K562 (cell line): ENCODE measurements around the gene GLTP. TPM values are rescaled to one million over a fixed set of nuclear protein-coding genes. Genes with fewer than 3 reads are reported as not detected.

Experiments used
- ATAC-seq: fragments of 200-7000 bp; cut with Tn5 transposase; 3 replicates; pipeline ENCODE4 v1.9.1; 2020; ENCODE audit warnings: moderate library complexity
- BruUV-seq: library from RNA; stranded (reverse); fragments of 400-500 nt; replicated peaks from 2 replicates; lab custom pipeline; 2021; lab: Mats Ljungman, UMichigan
- CTCF ChIA-PET: fragments of 300-600 bp; formaldehyde crosslinking; extraction: SDS; loops from one replicate; lab custom pipeline; 2021; ENCODE audit warnings: low intra/inter-chr PET ratio; lab: Yijun Ruan, JAX
- POLR2A ChIA-PET: fragments of 300-600, 350-650 bp; sonication (Branson Sonifier 250); formaldehyde crosslinking; extraction: SDS; loops from one replicate; lab custom pipeline; 2021; ENCODE audit warnings: antibody characterized with exemption, inconsistent platforms; lab: Yijun Ruan, JAX
- DNase-seq, 4 experiments: peaks; one replicate each; pipeline versions ENCODE4 v3.0.0 to v3.0.0-alpha.2; 2011 to 2018; ENCODE audit warnings: low spot score in 3 of 4, mixed read lengths in 3 of 4; ENCODE audit errors: extremely low read depth in 1 of 4
- FAIRE-seq: peaks from 2 replicates; lab custom pipeline; 2011; peaks lifted over from hg19 to GRCh38; lab: Jason Lieb, UNC
- H2AFZ ChIP-seq: 2 replicates; pipeline ENCODE4 v1.6.0; 2011; ENCODE audit warnings: low read depth, low read length, control low read depth, inconsistent platforms
- H3K27ac ChIP-seq: fragments of 200-600 bp; 3 replicates; pipeline ENCODE4 v1.8.0; 2011; ENCODE audit warnings: low read depth, mild to moderate bottlenecking, control low read depth, inconsistent platforms, low read length, moderate library complexity, mixed read lengths; ENCODE audit errors: extremely low read depth
- H3K27me3 ChIP-seq, 2 experiments: fragments of 300-600 bp in 1 of 2; 2 replicates in 1 of 2; 3 replicates in 1 of 2; pipeline versions ENCODE4 v1.6.0 to v1.8.0; 2011; ENCODE audit warnings: inconsistent platforms in 2 of 2, low read length in 2 of 2, mild to moderate bottlenecking in 1 of 2, mixed read lengths in 1 of 2, moderate library complexity in 1 of 2; ENCODE audit not compliant: control insufficient read depth in 2 of 2, insufficient read depth in 2 of 2
- H3K36me3 ChIP-seq: fragments of 300-600 bp; 3 replicates; pipeline ENCODE4 v1.8.0; 2011; ENCODE audit warnings: mild to moderate bottlenecking, low read length, inconsistent platforms; ENCODE audit not compliant: control insufficient read depth, insufficient read depth
- H3K4me1 ChIP-seq, 2 experiments: fragments of 200-600 bp in 1 of 2; replicated peaks in 1 of 2; 2 replicates in 1 of 2; 3 replicates in 1 of 2; pipeline versions ENCODE4 v1.5.1 to v1.8.0; 2011; ENCODE audit warnings: inconsistent platforms in 2 of 2, low read length in 2 of 2, mild to moderate bottlenecking in 1 of 2, mixed read lengths in 1 of 2, moderate library complexity in 1 of 2; ENCODE audit not compliant: control insufficient read depth in 2 of 2, insufficient read depth in 2 of 2
- H3K4me2 ChIP-seq: 2 replicates; pipeline ENCODE4 v1.6.1; 2011; ENCODE audit warnings: low read length, control low read depth, inconsistent platforms, mixed read lengths; ENCODE audit not compliant: insufficient read depth
- H3K4me3 ChIP-seq: fragments of 200-600 bp; sonication (generic), shearing (Covaris generic); 2 replicates; pipeline ENCODE4 v1.5.1; 2016; ENCODE audit warnings: control low read depth, inconsistent platforms
- H3K79me2 ChIP-seq: fragments of 200-600 bp; 3 replicates; pipeline ENCODE4 v1.8.0; 2011; ENCODE audit warnings: low read length, inconsistent platforms; ENCODE audit not compliant: control insufficient read depth, insufficient read depth
- H3K9ac ChIP-seq, 2 experiments: 2 replicates each; pipeline versions ENCODE4 v1.6.0 to v1.6.1; 2011; ENCODE audit warnings: low read depth in 2 of 2, low read length in 2 of 2, control low read depth in 1 of 2, inconsistent platforms in 1 of 2, mild to moderate bottlenecking in 1 of 2, mixed read lengths in 1 of 2; ENCODE audit not compliant: insufficient read depth in 1 of 2
- H3K9me1 ChIP-seq: one replicate; pipeline ENCODE4 v1.6.0; 2011; ENCODE audit warnings: inconsistent platforms, mild to moderate bottlenecking, low read length, moderate library complexity; ENCODE audit not compliant: control insufficient read depth, insufficient read depth
- H3K9me3 ChIP-seq: replicated peaks from 2 replicates; pipeline ENCODE4 v1.5.1; 2011; ENCODE audit warnings: low read depth, low read length, inconsistent platforms; ENCODE audit not compliant: control insufficient read depth, insufficient read depth
- H4K20me1 ChIP-seq: replicated peaks from 2 replicates; pipeline ENCODE4 v1.6.1; 2011; ENCODE audit warnings: low read length, inconsistent platforms, mixed read lengths; ENCODE audit not compliant: control insufficient read depth, insufficient read depth
- BMI1 ChIP-seq: fragments of 150-350 bp; IDR thresholded peaks from 2 replicates; pipeline ENCODE4 v1.6.1; 2014; ENCODE audit warnings: low read length
- DACH1 ChIP-seq: fragments of 450-650 bp; IDR thresholded peaks from 2 replicates; pipeline ENCODE4 v1.6.1; 2018; ENCODE audit not compliant: partially characterized antibody
- HIVEP1 ChIP-seq: fragments of 250-450 bp; sonication (Bioruptor Pico); IDR thresholded peaks from 2 replicates; pipeline ENCODE4 v1.4.0; 2020; ENCODE audit warnings: mild to moderate bottlenecking
- NFXL1 ChIP-seq: fragments of 450-650 bp; formaldehyde crosslinking; IDR thresholded peaks from 2 replicates; pipeline ENCODE4 v1.4.0; 2021; ENCODE audit warnings: mild to moderate bottlenecking
- PHF8 ChIP-seq: fragments of 200-600 bp; sonication (generic); IDR thresholded peaks from 2 replicates; pipeline ENCODE4 v1.6.1; 2012; ENCODE audit warnings: mixed run types, mild to moderate bottlenecking, inconsistent platforms, low read length, moderate library complexity, borderline replicate concordance
- RBM22 ChIP-seq: fragments of 200-400 bp; formaldehyde crosslinking; IDR thresholded peaks from 2 replicates; pipeline ENCODE4 v1.6.1; 2018; ENCODE audit warnings: low read length, low read depth; ENCODE audit not compliant: poor library complexity, severe bottlenecking
- RBM25 ChIP-seq: fragments of 200-400 bp; formaldehyde crosslinking; IDR thresholded peaks from 2 replicates; pipeline ENCODE4 v1.6.1; 2018; ENCODE audit warnings: low read length, low read depth, moderate library complexity; ENCODE audit not compliant: severe bottlenecking
- TGIF2 ChIP-seq: sonication (generic); formaldehyde crosslinking; IDR thresholded peaks from 2 replicates; pipeline ENCODE4 v1.8.1; 2022; ENCODE audit warnings: mild to moderate bottlenecking, missing genetic modification reagents, moderate library complexity
- ZBTB5 ChIP-seq: fragments of 450-650 bp; IDR thresholded peaks from 2 replicates; pipeline ENCODE4 v1.6.1; 2017; ENCODE audit warnings: antibody characterized with exemption
- ZNF121 ChIP-seq: sonication (generic); formaldehyde crosslinking; conservative IDR thresholded peaks from 2 replicates; pipeline ENCODE4 v1.8.0; 2022; ENCODE audit warnings: missing genetic modification reagents
- ZNF24 ChIP-seq: fragments of 450-650 bp; IDR thresholded peaks from 2 replicates; pipeline ENCODE4 v1.6.1; 2016
- WGBS: fragments of 100-300 bp; shearing (Covaris generic); methylation state at CpG from one replicate; pipeline ENCODE4 v1.1.6; 2016; ENCODE audit warnings: low coverage, mixed read lengths; ENCODE audit not compliant: insufficient coverage; ENCODE audit errors: missing lambda C conversion rate; 5-methylcytosine and 5-hydroxymethylcytosine counted together
- in situ Hi-C: fragments of 300-500 bp; cut with MboI; formaldehyde crosslinking; loops from 4 replicates; pipeline ENCODE4 v1.15.0; 2018; ENCODE audit warnings: inconsistent platforms, mixed read lengths
- intact Hi-C: fragments of 100-400 bp; cut with micrococcal nuclease; formaldehyde crosslinking; loops from 2 replicates; pipeline ENCODE4 v1.14.2; 2022
- polyA plus RNA-seq, 8 experiments: library from polyadenylated mRNA; depleted of rRNA in 4 of 8; stranded (reverse) in 5 of 8; unstranded in 3 of 8; fragments of >200 nt; fragmentation: Nextera tagmentation in 2 of 8; fragmentation: Illumina TruSeq in 1 of 8; extraction: Ambion mirVana in 2 of 8; extraction: Trizol in 1 of 8; gene quantifications; 2 replicates each; pipeline versions ENCODE4 v1.2.1 to v1.2.3, GENCODE V29; 2011 to 2014; ENCODE audit warnings: inconsistent platforms in 1 of 8, missing spikeins in 1 of 8
- total RNA-seq, 7 experiments: library from RNA; depleted of rRNA in 6 of 7; stranded (reverse); fragments of >200 nt in 6 of 7; fragmentation: Illumina TruSeq in 2 of 7; extraction: Trizol in 2 of 7; gene quantifications; 2 replicates each; pipeline versions ENCODE4 v1.2.1 to v1.2.3, GENCODE V29; 2011 to 2021; ENCODE audit warnings: low replicate concordance in 1 of 7

The GLTP gene
- total and polyA plus RNA-seq, 9 of the 15 experiments (the other 6 are each of a cell fraction or from before 2014, with no cell fraction given) = 4.4 to 8.3 (median 6.1) TPM

DNA sequence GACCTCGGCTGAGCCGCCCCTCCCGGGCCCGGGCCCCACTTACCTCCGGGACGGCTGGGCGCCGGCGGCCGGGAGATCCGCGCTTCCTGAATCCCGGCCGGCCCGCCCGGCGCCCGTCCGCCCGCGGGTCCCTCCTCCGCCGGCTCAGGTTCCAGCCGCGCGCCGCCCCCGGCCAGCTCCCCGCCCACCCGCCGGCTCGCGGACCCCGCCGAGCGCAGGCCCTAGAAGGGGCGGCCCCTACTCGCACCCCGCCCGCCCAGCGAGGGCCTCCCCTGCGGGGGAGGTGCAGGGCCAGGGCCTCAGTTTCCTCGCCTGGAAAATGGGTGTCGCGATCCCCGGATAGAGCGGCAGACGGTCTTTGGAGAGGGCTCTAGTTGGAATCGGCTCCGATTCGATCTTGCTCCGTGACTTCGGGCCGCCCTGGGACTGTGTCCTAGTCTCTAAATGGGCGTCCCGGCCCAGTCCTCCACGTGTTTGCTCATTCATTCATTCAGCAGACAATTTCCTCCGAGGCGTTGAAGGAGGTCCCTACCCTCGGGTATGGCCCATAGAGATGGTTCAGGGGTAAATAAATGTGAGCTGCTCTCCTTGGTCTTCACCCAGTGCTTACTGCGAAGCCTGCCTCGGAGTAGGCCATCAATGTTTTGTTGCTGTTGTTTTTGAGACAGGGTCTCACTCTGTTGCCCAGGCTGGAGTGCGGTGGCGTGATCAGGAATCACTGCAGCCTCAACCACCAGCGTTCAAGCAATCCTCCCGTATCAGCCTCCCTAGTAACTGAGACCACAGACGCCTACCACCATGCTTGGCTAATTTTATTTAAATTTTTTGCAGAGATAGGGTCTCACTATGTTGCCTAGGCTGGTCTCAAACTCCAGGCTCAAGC lies 46.8 kb downstream of the GLTP start, which contains the start of gene TRPV4:
TSS of gene TRPV4 (minus strand) at position 92 of the 883 bp plus-strand sequence. CDS start 18,602 bp downstream, outside the sequence.
- TF ChIP-seq ZBTB5 (peak; percentile 38; the same call in 1 of the 2 replicates), PHF8 (peak; percentile 33; the same call in 1 of the 2 replicates), RBM22 (no peak), ZNF24 (peak; percentile 73; the same call in 1 of the 2 replicates), NFXL1 (no peak), ZNF121 (CRISPR knock-in tag) (peak; percentile 70), BMI1 (no peak), TGIF2 (CRISPR knock-in tag) (no peak), RBM25 (peak; percentile 3), HIVEP1 (CRISPR knock-in tag) (no peak), DACH1 (no peak)
- BruUV-seq = no TSS peak
- CTCF ChIA-PET = no interaction called here
- H3K27me3 ChIP-seq = peaks cover 20 to 41% of the 10 kb centered on the region in 2 experiments; a peak in 4 of 5 replicates
- DNase-seq = peak in 3 of 4 experiments; percentile 35 to 85 (median 84)
- FAIRE-seq = no peak
- H3K4me2 ChIP-seq = no peak within 1 kb of the TSS
- no peaks in the 10 kb centered on the region for H3K36me3 ChIP-seq
- no peaks in the 10 kb centered on the region for H3K9me1 ChIP-seq
- ATAC-seq = peak; percentile 53
- H2AFZ ChIP-seq = no peak within 1 kb of the TSS
- no peaks in the 10 kb centered on the region for H3K79me2 ChIP-seq
- H4K20me1 ChIP-seq = no peaks in the 10 kb centered on the region
- WGBS = 25% methylated on average over 23 of the region's 67 CpGs
- in situ Hi-C loops (no loop called here), intact Hi-C loops (no loop called here)
- POLR2A ChIA-PET = interaction anchor here (0.7 to 1.0 kb wide), 2 partner anchors 12 to 107 kb away, joined by 3 read pairs; no protein-coding TSS in a partner anchor
- no peak within 1 kb of the TSS for H3K27ac ChIP-seq
- H3K4me3 ChIP-seq = no peak within 1 kb of the TSS
- H3K9me3 ChIP-seq = no peaks in the 10 kb centered on the region
- H3K9ac ChIP-seq = peak within 1 kb of the TSS in 1 of 2 experiments; percentile 20; a peak in 1 of 4 replicates
- peaks cover 0 to 8% of the 10 kb centered on the region in 2 experiments; a peak in 1 of 5 replicates for H3K4me1 ChIP-seq
